A673 (cell line): Measurements from ENCODE around the gene RICTOR.

ENCODE experiments used
- CTCF ChIP-seq: fragments of 300-800, 200-600 bp; sonication (generic); conservative IDR thresholded peaks from 2 replicates; pipeline ENCODE4 v1.5.1; 2017; ENCODE audit warnings: low read depth, mild to moderate bottlenecking, antibody characterized with exemption, low read length, moderate library complexity, mixed read lengths
- EZH2 ChIP-seq: fragments of 200-600 bp; sonication (generic); IDR thresholded peaks from 2 replicates; pipeline ENCODE4 v1.6.1; 2017; ENCODE audit warnings: borderline replicate concordance, low read depth, mild to moderate bottlenecking, mixed read lengths, antibody characterized with exemption, low read length; ENCODE audit not compliant: poor library complexity, severe bottlenecking

- TF ChIP-seq CTCF (no peak), EZH2 (no peak)
These were observed 60.3 kb downstream of the RICTOR start for GRCh38 chr5:39013938-39014337.
